Neural progenitor cell (in vitro differentiated cells): ENCODE results near the gene EAF1. TPM values are rescaled to one million over a fixed set of nuclear protein-coding genes. Genes with fewer than 3 reads are reported as not detected.

Experiments
- DNase-seq: peaks from one replicate; pipeline ENCODE4 v3.0.0-alpha.2; 2016; ENCODE audit warnings: low spot score
- H2AFZ ChIP-seq: fragments of 200-600 bp; sonication (generic); replicated peaks from 2 replicates; pipeline ENCODE4 v1.6.1; 2016; ENCODE audit warnings: antibody characterized with exemption
- H3F3A ChIP-seq: fragments of 200-600 bp; sonication (generic); 2 replicates; pipeline ENCODE4 v1.6.1; 2016; ENCODE audit warnings: antibody characterized with exemption, low read depth
- H3K27ac ChIP-seq: fragments of 200-600 bp; sonication (generic); 2 replicates; pipeline ENCODE4 v1.5.1; 2016; ENCODE audit warnings: mild to moderate bottlenecking
- H3K27me3 ChIP-seq: fragments of 200-600 bp; sonication (generic); 2 replicates; pipeline ENCODE4 v1.6.1; 2016; ENCODE audit warnings: mild to moderate bottlenecking, moderate library complexity
- H3K36me3 ChIP-seq: fragments of 200-600 bp; sonication (generic); 2 replicates; pipeline ENCODE4 v1.5.1; 2016
- H3K4me1 ChIP-seq: fragments of 200-600 bp; sonication (generic); 2 replicates; pipeline ENCODE4 v1.6.1; 2016; ENCODE audit warnings: mixed run types
- H3K4me2 ChIP-seq: fragments of 200-600 bp; sonication (generic); 2 replicates; pipeline ENCODE4 v1.6.1; 2016
- H3K4me3 ChIP-seq: fragments of 200-600 bp; sonication (generic); 2 replicates; pipeline ENCODE4 v1.5.1; 2016
- H3K79me2 ChIP-seq: fragments of 200-600 bp; sonication (generic); 2 replicates; pipeline ENCODE4 v1.6.1; 2016; ENCODE audit warnings: low read depth
- H3K9ac ChIP-seq: fragments of 200-600 bp; sonication (generic); 2 replicates; pipeline ENCODE4 v1.6.1; 2016
- H3K9me3 ChIP-seq: fragments of 200-600 bp; sonication (generic); 2 replicates; pipeline ENCODE4 v1.5.1; 2016; ENCODE audit warnings: low read depth
- H4K20me1 ChIP-seq: fragments of 200-600 bp; sonication (generic); 2 replicates; pipeline ENCODE4 v1.6.1; 2016; ENCODE audit warnings: low read depth
- H3K27ac Mint-ChIP-seq: 3 replicates; pipeline ENCODE4 v1.8.0; 2021; ENCODE audit warnings: mixed read lengths
- H3K27me3 Mint-ChIP-seq: 2 replicates; pipeline ENCODE4 v1.8.0; 2022; ENCODE audit warnings: low read depth, mild to moderate bottlenecking, inconsistent platforms, moderate library complexity, mixed read lengths; ENCODE audit not compliant: insufficient read depth
- H3K36me3 Mint-ChIP-seq: 3 replicates; pipeline ENCODE4 v1.8.0; 2021; ENCODE audit warnings: mixed read lengths
- H3K4me1 Mint-ChIP-seq: 3 replicates; pipeline ENCODE4 v1.8.0; 2021; ENCODE audit warnings: mixed read lengths
- H3K4me3 Mint-ChIP-seq: 3 replicates; pipeline ENCODE4 v1.8.0; 2021; ENCODE audit warnings: mild to moderate bottlenecking, moderate library complexity, mixed read lengths
- H3K9me3 Mint-ChIP-seq: 3 replicates; pipeline ENCODE4 v1.8.0; 2020; ENCODE audit warnings: mixed read lengths
- EZH2 ChIP-seq: fragments of 200-600 bp; sonication (generic); IDR thresholded peaks from 2 replicates; pipeline ENCODE4 v1.6.1; 2017; ENCODE audit warnings: antibody characterized with exemption, mild to moderate bottlenecking, moderate library complexity
- EZH2phosphoT487 ChIP-seq: fragments of 200-600 bp; sonication (generic); IDR thresholded peaks from 2 replicates; pipeline ENCODE4 v1.6.1; 2017; ENCODE audit warnings: antibody characterized with exemption
- total RNA-seq: library from RNA; depleted of rRNA; stranded (reverse); fragments of >200 nt; gene quantifications from 2 replicates; pipeline ENCODE4 v1.2.3, GENCODE V29; 2015; ENCODE audit warnings: low replicate concordance
- TF ChIP-seq, protein P1 (sequence below): fragments of 200-600 bp; sonication (generic); IDR thresholded peaks from 2 replicates; pipeline ENCODE4 v1.5.1; 2017; ENCODE audit warnings: antibody characterized with exemption, mild to moderate bottlenecking

Gene EAF1
- total RNA-seq, 1 donor from 2014 or later = 34.2 TPM

DNA sequence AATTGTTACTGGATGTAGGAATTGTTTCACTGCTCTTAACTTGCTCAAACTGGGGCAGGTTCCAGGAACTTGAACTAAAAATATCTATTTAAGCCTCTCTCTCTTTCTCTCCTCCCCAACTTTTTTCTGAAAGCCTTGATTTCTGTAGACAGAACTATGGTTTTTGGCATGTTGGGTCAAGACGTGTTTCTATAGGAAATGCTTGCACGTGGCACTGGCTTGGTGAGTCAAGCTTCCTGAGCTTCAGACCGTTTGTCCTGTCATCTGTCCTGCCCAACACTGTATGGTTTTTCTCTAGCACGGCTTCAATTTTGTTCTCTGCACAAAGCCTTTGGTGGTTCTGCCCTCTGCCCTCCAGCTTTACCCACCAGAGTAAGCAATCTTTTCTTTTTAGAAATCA, 13.5 kb downstream of the EAF1 start:
- TF ChIP-seq EZH2phosphoT487 (no peak), EZH2 (no peak)
- TF ChIP-seq, protein P1, sequence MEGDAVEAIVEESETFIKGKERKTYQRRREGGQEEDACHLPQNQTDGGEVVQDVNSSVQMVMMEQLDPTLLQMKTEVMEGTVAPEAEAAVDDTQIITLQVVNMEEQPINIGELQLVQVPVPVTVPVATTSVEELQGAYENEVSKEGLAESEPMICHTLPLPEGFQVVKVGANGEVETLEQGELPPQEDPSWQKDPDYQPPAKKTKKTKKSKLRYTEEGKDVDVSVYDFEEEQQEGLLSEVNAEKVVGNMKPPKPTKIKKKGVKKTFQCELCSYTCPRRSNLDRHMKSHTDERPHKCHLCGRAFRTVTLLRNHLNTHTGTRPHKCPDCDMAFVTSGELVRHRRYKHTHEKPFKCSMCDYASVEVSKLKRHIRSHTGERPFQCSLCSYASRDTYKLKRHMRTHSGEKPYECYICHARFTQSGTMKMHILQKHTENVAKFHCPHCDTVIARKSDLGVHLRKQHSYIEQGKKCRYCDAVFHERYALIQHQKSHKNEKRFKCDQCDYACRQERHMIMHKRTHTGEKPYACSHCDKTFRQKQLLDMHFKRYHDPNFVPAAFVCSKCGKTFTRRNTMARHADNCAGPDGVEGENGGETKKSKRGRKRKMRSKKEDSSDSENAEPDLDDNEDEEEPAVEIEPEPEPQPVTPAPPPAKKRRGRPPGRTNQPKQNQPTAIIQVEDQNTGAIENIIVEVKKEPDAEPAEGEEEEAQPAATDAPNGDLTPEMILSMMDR = no peak
- peaks cover 18% of the 10 kb centered on the region for H3K36me3 Mint-ChIP-seq

DNA sequence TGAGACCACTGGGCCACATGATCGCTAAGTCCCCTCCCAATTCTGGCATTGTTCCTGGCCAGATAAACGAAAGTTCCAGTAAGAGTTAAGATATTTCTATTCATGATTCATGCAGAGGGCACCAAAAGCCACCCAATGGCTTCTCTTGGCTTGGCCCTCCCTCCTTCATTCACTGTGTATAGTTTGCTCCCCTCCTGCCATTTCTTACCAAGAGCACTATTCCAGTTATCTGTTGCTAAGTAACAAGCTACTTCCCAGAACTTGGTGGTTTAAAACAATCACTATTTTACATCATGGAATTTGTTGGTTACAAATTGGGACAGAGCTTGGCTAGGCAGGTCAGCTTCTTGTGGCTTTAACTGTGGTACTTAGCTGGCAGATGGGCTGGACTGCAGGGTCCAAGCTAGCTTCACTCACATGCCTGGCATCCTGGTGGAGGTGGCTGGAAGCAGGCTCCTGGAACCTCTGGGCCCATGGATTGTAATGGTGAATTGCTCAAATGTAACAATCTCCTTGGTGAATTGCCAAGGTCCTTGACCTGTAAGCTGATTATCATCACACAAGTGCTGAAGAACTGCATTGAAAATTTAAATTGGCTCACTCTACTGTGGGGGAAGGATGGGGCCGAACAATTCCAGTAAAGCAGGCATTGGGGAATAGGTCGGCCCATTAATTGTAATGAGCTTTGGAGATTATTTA, 16.6 kb downstream of the EAF1 start:
- H2AFZ ChIP-seq = no peak overlapping the region
- Mint-ChIP-seq H3K27me3 (no peaks in the 10 kb centered on the region), H3K4me1 (no peaks in the 10 kb centered on the region), H3K9me3 (no peaks in the 10 kb centered on the region), H3K36me3 (peaks cover 15% of the 10 kb centered on the region), H3K4me3 (no peak overlapping the region), H3K27ac (no peak overlapping the region)
- no peak overlapping the region for H3K9ac ChIP-seq
- no peaks in the 10 kb centered on the region for H3K79me2 ChIP-seq
- H3K27me3 ChIP-seq = no peaks in the 10 kb centered on the region
- peaks cover 6% of the 10 kb centered on the region for H4K20me1 ChIP-seq
- no peak for DNase-seq
- no peak overlapping the region for H3K27ac ChIP-seq
- TF ChIP-seq EZH2 (no peak), EZH2phosphoT487 (no peak)
- TF ChIP-seq, protein P1 = no peak
- H3K4me1 ChIP-seq = no peaks in the 10 kb centered on the region
- H3K9me3 ChIP-seq = no peaks in the 10 kb centered on the region
- H3K4me3 ChIP-seq = no peak overlapping the region
- no peak overlapping the region for H3K4me2 ChIP-seq
- H3K36me3 ChIP-seq = no peaks in the 10 kb centered on the region
- no peaks in the 10 kb centered on the region for H3F3A ChIP-seq

More for the DNA sequence above, 13.5 kb downstream of the EAF1 start:
- Mint-ChIP-seq H3K4me1 (no peaks in the 10 kb centered on the region), H3K27me3 (no peaks in the 10 kb centered on the region), H3K27ac (no peak overlapping the region), H3K4me3 (no peak overlapping the region), H3K9me3 (no peaks in the 10 kb centered on the region)
- Histone ChIP-seq H3K27ac (no peak overlapping the region), H3K4me3 (no peak overlapping the region), H3K9me3 (no peaks in the 10 kb centered on the region), H3K36me3 (peaks cover 2% of the 10 kb centered on the region), H3K4me2 (no peak overlapping the region), H3K4me1 (no peaks in the 10 kb centered on the region), H3K79me2 (no peaks in the 10 kb centered on the region), H3K27me3 (no peaks in the 10 kb centered on the region), H4K20me1 (peaks cover 6% of the 10 kb centered on the region), H3F3A (no peaks in the 10 kb centered on the region), H2AFZ (no peak overlapping the region), H3K9ac (no peak overlapping the region)
- DNase-seq = no peak

DNA sequence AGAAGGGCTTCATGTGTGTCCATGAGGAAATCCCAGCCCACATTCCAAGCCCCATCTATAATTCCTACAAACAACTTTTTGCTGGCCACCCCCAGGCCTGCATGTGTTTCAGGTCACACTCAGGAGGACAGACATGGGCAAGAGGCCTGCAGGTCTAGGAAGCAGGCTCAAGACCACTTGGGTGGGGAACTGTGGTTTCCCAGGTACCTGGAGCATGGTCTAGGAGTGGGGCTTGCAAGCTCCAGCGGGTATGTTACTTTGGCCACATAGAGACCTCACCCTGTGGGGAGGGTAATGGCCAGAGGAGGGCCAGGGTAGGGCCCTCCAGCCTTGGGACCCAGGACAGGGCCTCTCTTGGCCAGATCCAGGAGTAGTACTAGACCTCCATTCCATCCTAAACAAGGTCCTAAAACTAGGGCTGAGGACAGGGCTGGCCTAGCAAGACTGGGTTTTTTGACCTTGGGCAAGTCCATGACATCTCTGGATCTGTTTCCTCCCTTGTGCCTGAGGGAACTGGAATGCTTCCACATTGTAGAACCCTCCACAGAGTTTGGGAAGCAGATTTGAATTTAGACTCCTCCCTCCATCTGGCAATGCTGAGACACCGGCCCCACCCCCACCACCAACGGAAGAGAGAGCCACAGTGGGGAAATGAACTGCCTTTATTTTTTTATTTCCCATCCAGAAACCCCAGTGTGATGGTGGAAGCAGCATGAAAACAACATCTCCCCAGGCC, 22.3 kb downstream of the EAF1 start:
- H3K4me2 ChIP-seq = no peak overlapping the region
- no peaks in the 10 kb centered on the region for H3K36me3 ChIP-seq
- no peak overlapping the region for H3K9ac ChIP-seq
- Mint-ChIP-seq H3K36me3 (peaks cover 4% of the 10 kb centered on the region), H3K27ac (no peak overlapping the region), H3K4me1 (peaks cover 4% of the 10 kb centered on the region), H3K9me3 (no peaks in the 10 kb centered on the region), H3K27me3 (no peaks in the 10 kb centered on the region), H3K4me3 (no peak overlapping the region)
- no peaks in the 10 kb centered on the region for H3K4me1 ChIP-seq
- H4K20me1 ChIP-seq = no peaks in the 10 kb centered on the region
- TF ChIP-seq EZH2phosphoT487 (no peak), EZH2 (no peak)
- TF ChIP-seq, protein P1 = no peak
- no peak for DNase-seq
- H3K9me3 ChIP-seq = no peaks in the 10 kb centered on the region
- H3F3A ChIP-seq = no peaks in the 10 kb centered on the region
- no peak overlapping the region for H2AFZ ChIP-seq
- H3K4me3 ChIP-seq = no peak overlapping the region
- H3K27ac ChIP-seq = no peak overlapping the region
- H3K27me3 ChIP-seq = no peaks in the 10 kb centered on the region
- no peaks in the 10 kb centered on the region for H3K79me2 ChIP-seq
